ENCODE data around the gene CDKN1B. TPM values are rescaled to one million over a fixed set of nuclear protein-coding genes. Genes with fewer than 3 reads are reported as not detected.
"Not testable (repeated sequence)": the region's sequence is repeated elsewhere in the genome, so short reads cannot be mapped to it uniquely, and the experiment has no call there.

Gene CDKN1B
- total RNA-seq, 2 donors from 2014 or later: 52.1 to 54.0 TPM

DNA sequence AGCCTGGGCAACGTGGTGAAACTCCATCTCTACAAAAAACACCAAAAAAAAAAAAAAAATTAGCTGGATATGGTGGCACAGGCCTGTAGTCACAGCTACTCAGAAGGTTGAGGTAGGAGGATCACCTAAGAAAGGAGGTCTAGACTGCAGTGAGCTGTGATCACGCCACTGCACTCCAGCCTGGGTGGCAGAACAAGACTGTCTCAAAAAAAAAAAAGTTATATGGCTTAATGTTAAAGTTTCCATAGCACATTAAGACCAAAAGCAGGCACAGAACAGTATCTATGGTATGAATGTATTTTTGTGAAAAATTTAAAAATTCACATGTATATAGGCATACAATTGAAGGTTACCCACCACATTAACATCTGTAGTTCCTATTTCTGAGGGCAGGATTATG, 15.9 kb downstream of the CDKN1B start:
- H3K27ac ChIP-seq: no peak overlapping the region
- no peaks in the 10 kb centered on the region for H3K9me3 ChIP-seq
- H3K4me3 ChIP-seq: no peak overlapping the region
- no peaks in the 10 kb centered on the region for H3K36me3 ChIP-seq
- intact Hi-C loops (cut with DNase I): no loop called here
- no peak overlapping the region for H3K9ac ChIP-seq (ENCODE audit: low read depth in 2 of 2, low read length in 2 of 2)
- TF ChIP-seq, protein P1, sequence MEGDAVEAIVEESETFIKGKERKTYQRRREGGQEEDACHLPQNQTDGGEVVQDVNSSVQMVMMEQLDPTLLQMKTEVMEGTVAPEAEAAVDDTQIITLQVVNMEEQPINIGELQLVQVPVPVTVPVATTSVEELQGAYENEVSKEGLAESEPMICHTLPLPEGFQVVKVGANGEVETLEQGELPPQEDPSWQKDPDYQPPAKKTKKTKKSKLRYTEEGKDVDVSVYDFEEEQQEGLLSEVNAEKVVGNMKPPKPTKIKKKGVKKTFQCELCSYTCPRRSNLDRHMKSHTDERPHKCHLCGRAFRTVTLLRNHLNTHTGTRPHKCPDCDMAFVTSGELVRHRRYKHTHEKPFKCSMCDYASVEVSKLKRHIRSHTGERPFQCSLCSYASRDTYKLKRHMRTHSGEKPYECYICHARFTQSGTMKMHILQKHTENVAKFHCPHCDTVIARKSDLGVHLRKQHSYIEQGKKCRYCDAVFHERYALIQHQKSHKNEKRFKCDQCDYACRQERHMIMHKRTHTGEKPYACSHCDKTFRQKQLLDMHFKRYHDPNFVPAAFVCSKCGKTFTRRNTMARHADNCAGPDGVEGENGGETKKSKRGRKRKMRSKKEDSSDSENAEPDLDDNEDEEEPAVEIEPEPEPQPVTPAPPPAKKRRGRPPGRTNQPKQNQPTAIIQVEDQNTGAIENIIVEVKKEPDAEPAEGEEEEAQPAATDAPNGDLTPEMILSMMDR (IDR thresholded peaks at IDR 0.05): no peak
- DNase-seq: no peak
- H3K4me1 ChIP-seq: no peaks in the 10 kb centered on the region
- H3K27me3 ChIP-seq: no peaks in the 10 kb centered on the region

DNA sequence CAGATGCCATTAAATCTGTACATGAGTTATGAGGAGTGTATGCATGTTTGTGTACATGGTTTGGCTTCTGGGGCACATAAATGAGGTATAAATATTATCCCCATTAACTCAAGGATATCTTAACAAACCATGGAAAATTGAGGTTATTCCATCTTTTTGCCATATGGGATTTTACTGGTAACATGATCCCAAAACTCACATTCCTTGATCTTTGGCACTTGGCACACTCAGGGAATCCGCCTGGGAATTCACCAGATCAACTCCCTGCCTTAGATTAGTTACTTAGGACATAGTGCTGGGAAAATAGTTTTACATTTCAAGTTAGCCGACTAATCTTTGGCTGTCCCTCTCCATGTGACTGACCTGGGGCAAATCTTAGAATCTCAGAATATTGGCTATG, 16.9 kb downstream of the CDKN1B start:
- TF ChIP-seq, protein P1 (IDR thresholded peaks at IDR 0.05): no peak
- no peak overlapping the region for H3K4me3 ChIP-seq
- peak overlapping the region in 1 of 2 donors; percentile 64 for H3K9ac ChIP-seq (ENCODE audit: low read depth in 2 of 2, low read length in 2 of 2)
- H3K27me3 ChIP-seq: no peaks in the 10 kb centered on the region
- intact Hi-C loops (cut with DNase I): no loop called here
- no peaks in the 10 kb centered on the region for H3K9me3 ChIP-seq
- peak overlapping the region; percentile 47 for H3K27ac ChIP-seq
- H3K4me1 ChIP-seq: no peaks in the 10 kb centered on the region
- H3K36me3 ChIP-seq: no peaks in the 10 kb centered on the region
- no peak for DNase-seq

DNA sequence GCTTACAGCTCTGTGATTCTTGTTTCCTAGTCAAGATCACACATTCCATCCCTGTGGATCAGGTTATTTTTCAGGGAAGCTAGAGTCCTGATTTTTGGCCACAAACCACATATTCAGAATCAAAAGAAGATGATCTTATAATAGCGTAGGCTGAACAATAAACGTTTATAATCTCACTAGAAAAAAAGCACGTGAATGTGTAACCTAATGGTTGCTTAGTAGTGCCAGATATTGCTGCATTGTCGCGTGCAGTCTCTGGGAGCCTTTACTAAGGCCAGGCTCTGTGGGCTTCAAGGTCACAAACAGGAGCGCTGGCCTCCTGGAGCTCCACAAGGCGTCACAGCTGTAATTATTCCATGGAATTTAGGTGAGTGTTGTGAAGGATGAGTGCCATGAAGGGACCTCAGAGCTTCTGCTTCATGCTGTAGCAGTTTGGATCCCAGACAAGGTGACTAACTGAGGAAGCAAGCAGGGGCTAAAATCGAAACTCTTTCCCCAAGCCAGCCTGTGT, 17.4 kb downstream of the CDKN1B start:
- DNase-seq: no peak
- Histone ChIP-seq H3K27me3 (no peaks in the 10 kb centered on the region), H3K9ac (ENCODE audit: low read depth in 2 of 2, low read length in 2 of 2) (peak overlapping the region in 1 of 2 donors; percentile 64), H3K9me3 (no peaks in the 10 kb centered on the region), H3K36me3 (no peaks in the 10 kb centered on the region), H3K4me3 (no peak overlapping the region), H3K27ac (peak overlapping the region; percentile 47), H3K4me1 (no peaks in the 10 kb centered on the region)
- intact Hi-C loops (cut with DNase I): no loop called here
- TF ChIP-seq, protein P1 (IDR thresholded peaks at IDR 0.05): no peak

DNA sequence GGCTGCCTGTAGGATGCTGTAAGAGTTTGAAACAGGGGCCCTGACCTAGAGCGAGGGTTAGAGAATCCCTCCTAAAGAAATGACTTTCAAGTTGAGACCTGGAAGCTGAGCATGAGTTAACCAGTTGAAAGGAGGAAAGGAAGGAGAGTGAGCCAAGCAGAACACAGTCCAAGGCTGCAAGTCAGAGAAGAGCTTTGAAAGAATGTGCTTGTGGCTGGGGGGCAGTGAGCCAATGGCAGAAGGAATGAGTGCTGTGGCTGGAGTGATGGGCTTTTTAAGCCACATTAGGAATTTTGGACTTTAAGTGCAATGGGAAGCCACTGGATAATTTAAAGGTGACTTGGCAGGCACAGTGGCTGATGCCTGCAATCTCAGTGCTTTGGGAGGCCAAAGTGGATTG, 18.1 kb downstream of the CDKN1B start:
- TF ChIP-seq, protein P1 (IDR thresholded peaks at IDR 0.05): no peak
- Histone ChIP-seq H3K4me3 (no peak overlapping the region), H3K36me3 (no peaks in the 10 kb centered on the region), H3K4me1 (no peaks in the 10 kb centered on the region), H3K27me3 (no peaks in the 10 kb centered on the region), H3K9ac (ENCODE audit: low read depth in 2 of 2, low read length in 2 of 2) (peak overlapping the region in 1 of 2 donors; percentile 64), H3K27ac (peak overlapping the region; percentile 47), H3K9me3 (no peaks in the 10 kb centered on the region)
- DNase-seq: no peak
- intact Hi-C loops (cut with DNase I): no loop called here

DNA sequence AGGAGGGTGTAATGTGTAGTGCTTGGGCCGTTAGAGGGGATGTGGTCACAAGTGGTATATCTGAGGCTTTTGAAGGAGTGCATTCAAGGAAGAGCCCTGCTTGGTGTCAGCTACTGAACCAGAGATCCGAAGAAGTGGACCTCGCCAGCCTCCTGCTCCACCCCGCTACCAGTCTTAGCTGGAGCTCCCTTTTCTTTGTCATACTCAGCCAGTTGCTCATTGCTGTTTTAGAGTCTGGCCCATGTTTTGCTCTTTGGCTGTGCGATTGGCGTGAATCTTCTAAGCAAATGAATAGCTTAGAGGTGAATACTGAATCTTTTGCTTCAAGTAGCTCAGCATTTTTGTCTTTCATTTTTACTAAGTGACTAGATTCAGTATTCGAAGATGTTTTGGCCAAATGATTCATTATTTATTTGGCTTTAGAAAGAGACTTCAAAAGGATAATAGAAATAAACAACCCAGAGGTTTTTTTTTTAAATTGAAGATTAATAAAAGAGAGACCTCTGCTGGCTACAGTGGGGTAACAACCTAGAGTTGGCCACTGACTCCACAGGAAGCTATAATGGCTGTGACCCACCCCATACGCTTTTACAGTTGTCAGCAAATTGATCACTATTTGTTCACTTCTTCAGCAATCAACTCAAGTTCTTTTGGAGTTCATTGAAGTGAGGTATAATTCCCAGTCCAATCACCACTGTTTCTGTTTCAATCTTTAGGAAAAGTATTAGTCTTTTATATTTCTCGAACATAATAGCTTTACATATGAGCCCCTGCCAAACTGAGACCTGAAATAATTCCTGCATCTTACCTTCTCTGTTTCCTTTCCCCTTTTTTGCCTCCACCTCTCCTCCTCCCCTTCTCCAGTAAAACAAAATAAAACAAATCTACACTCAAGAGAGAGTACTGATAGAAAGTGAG, 19.9 kb downstream of the CDKN1B start:
- Histone ChIP-seq H3K9ac (ENCODE audit: low read depth in 2 of 2, low read length in 2 of 2) (peak overlapping the region in 1 of 2 donors; percentile 52), H3K4me1 (no peaks in the 10 kb centered on the region), H3K27ac (peak overlapping the region; percentile 48), H3K9me3 (no peaks in the 10 kb centered on the region), H3K27me3 (no peaks in the 10 kb centered on the region), H3K36me3 (no peaks in the 10 kb centered on the region), H3K4me3 (no peak overlapping the region)
- intact Hi-C loops (cut with DNase I): no loop called here
- DNase-seq: no peak
- TF ChIP-seq, protein P1 (IDR thresholded peaks at IDR 0.05): peak; percentile 57

DNA sequence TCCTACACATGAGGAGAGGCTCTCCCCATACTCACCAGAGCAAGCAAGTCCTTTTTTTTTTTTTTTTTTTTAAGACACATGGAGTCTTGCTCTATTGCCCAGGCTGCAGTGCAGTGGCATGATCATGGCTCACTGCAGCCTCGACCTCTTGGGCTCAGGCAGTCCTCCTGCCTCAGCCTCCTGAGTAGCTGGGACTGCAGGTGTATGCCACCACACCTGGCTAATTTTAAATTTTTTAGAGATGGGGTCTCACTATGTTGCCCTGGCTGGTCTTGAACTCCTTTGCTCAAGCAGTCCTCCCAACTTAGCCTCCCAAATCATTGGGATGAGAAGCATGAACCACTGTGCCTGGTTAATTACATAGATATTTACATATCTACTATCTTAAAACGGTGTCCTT, 21.0 kb downstream of the CDKN1B start:
- H3K4me3 ChIP-seq; H3K9me3 ChIP-seq; intact Hi-C loops (cut with DNase I); H3K9ac ChIP-seq (ENCODE audit: low read depth in 2 of 2, low read length in 2 of 2); DNase-seq; H3K27ac ChIP-seq; H3K27me3 ChIP-seq; H3K36me3 ChIP-seq; H3K4me1 ChIP-seq: not testable (repeated sequence)

Data from colonic mucosa (tissue), 4 donors.